Measurements from ENCODE around the gene HCLS1.

DNA sequence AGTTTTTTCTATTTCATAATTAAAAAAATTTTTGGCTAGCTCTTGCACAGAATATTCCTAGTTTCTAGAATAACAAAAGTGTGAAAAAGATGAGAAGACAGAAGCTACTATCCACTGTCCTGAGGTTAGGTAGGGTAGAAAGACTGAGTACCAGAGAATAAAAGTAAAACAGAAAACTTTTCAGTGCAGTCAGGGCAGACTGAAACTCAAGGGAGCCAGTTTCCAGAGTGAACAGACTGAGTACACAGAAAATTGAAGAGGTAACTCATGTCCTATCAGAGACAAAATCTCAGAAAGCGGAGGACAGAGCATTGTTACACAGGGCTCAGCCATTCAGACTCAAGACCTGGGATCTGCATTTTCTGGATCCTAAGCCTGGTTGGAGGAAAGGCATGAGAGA, 76.3 kb downstream of the HCLS1 start:
- TF ChIP-seq EZH2 (IDR thresholded peaks at IDR 0.05; ENCODE audit: low read depth, low read length, severe bottlenecking): no peak
- TF ChIP-seq, protein P1, sequence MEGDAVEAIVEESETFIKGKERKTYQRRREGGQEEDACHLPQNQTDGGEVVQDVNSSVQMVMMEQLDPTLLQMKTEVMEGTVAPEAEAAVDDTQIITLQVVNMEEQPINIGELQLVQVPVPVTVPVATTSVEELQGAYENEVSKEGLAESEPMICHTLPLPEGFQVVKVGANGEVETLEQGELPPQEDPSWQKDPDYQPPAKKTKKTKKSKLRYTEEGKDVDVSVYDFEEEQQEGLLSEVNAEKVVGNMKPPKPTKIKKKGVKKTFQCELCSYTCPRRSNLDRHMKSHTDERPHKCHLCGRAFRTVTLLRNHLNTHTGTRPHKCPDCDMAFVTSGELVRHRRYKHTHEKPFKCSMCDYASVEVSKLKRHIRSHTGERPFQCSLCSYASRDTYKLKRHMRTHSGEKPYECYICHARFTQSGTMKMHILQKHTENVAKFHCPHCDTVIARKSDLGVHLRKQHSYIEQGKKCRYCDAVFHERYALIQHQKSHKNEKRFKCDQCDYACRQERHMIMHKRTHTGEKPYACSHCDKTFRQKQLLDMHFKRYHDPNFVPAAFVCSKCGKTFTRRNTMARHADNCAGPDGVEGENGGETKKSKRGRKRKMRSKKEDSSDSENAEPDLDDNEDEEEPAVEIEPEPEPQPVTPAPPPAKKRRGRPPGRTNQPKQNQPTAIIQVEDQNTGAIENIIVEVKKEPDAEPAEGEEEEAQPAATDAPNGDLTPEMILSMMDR (IDR thresholded peaks at IDR 0.05; ENCODE audit: control extremely low read depth in 1 of 3, insufficient read depth in 1 of 3, low read depth in 1 of 3, low read length in 3 of 3): no peak
- TF ChIP-seq MAFK (IDR thresholded peaks at IDR 0.05; ENCODE audit: low read depth, low read length): no peak
- TF ChIP-seq GABPA (IDR thresholded peaks at IDR 0.05; ENCODE audit: borderline replicate concordance, insufficient read depth, low read length): no peak
- no peak for TF ChIP-seq SIRT6 (IDR thresholded peaks at IDR 0.05; ENCODE audit: low read length)
- TF ChIP-seq, protein P2, sequence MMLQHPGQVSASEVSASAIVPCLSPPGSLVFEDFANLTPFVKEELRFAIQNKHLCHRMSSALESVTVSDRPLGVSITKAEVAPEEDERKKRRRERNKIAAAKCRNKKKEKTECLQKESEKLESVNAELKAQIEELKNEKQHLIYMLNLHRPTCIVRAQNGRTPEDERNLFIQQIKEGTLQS (IDR thresholded peaks at IDR 0.05; ENCODE audit: insufficient read depth, low read depth, low read length): no peak
- no peak for TF ChIP-seq YY1 (IDR thresholded peaks at IDR 0.05; ENCODE audit: low read depth, low read length)
- TF ChIP-seq, protein P3, sequence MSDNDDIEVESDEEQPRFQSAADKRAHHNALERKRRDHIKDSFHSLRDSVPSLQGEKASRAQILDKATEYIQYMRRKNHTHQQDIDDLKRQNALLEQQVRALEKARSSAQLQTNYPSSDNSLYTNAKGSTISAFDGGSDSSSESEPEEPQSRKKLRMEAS (IDR thresholded peaks at IDR 0.05): no peak
- TF ChIP-seq SIN3A (conservative IDR thresholded peaks at IDR 0.05 in 1 of 2, IDR thresholded peaks at IDR 0.05 in 1 of 2; ENCODE audit: low read depth in 1 of 2, low read length in 2 of 2): no peak
- TF ChIP-seq CREB1 (IDR thresholded peaks at IDR 0.05): no peak
- no peak for TF ChIP-seq KDM4A (IDR thresholded peaks at IDR 0.05; ENCODE audit: low read depth, low read length, severe bottlenecking)
- no peak for TF ChIP-seq ZNF274 (IDR thresholded peaks at IDR 0.05; ENCODE audit: borderline replicate concordance, extremely low read depth, low read length)
- TF ChIP-seq TCF12 (IDR thresholded peaks at IDR 0.05; ENCODE audit: low read depth, low read length): no peak
